Lung (tissue), 12 donors: Measurements from ENCODE around the gene C4orf51. TPM values are rescaled to one million over a fixed set of nuclear protein-coding genes. Genes with fewer than 3 reads are reported as not detected.

Experiments
- ATAC-seq: fragments of 200-7000 bp; cut with Tn5 transposase; one replicate; pipeline ENCODE4 v1.9.1; 2020; ENCODE audit warnings: moderate number of reproducible peaks; ENCODE audit not compliant: insufficient read depth, low FRiP score
- DNase-seq, 3 donors: peaks; one replicate each; pipeline ENCODE4 v3.0.0-alpha.2; 2013 to 2017
- H3K27ac ChIP-seq, 2 donors: one replicate each; pipeline ENCODE4 v1.5.1; 2013; ENCODE audit warnings: mild to moderate bottlenecking in 2 of 2, moderate library complexity in 2 of 2, control low read depth in 1 of 2, inconsistent platforms in 1 of 2, low read depth in 1 of 2, low read length in 1 of 2
- H3K27me3 ChIP-seq, 3 donors: one replicate each; pipeline ENCODE4 v1.5.1; 2013; ENCODE audit warnings: low read length in 2 of 3; ENCODE audit not compliant: control insufficient read depth in 3 of 3, insufficient read depth in 3 of 3
- H3K36me3 ChIP-seq, 4 donors: one replicate each; pipeline ENCODE4 v1.5.1; 2013; ENCODE audit warnings: low read length in 4 of 4, mild to moderate bottlenecking in 1 of 4, moderate library complexity in 1 of 4; ENCODE audit not compliant: control insufficient read depth in 4 of 4, insufficient read depth in 4 of 4
- H3K4me1 ChIP-seq, 5 donors: one replicate each; pipeline ENCODE4 v1.5.1; 2013; ENCODE audit warnings: low read length in 5 of 5, mild to moderate bottlenecking in 2 of 5, moderate library complexity in 1 of 5; ENCODE audit not compliant: control insufficient read depth in 5 of 5, insufficient read depth in 5 of 5
- H3K4me3 ChIP-seq: one replicate; pipeline ENCODE4 v1.5.1; 2013; ENCODE audit warnings: mild to moderate bottlenecking, control low read depth, moderate library complexity
- H3K9ac ChIP-seq, 2 donors: one replicate each; pipeline ENCODE4 v1.5.1; 2013; ENCODE audit warnings: low read length in 2 of 2, control low read depth in 1 of 2; ENCODE audit not compliant: insufficient read depth in 1 of 2
- H3K9me3 ChIP-seq, 4 donors: one replicate each; pipeline ENCODE4 v1.5.1; 2013; ENCODE audit warnings: low read length in 3 of 4, mild to moderate bottlenecking in 1 of 4, moderate library complexity in 1 of 4; ENCODE audit not compliant: control insufficient read depth in 4 of 4, insufficient read depth in 3 of 4
- WGBS, 2 donors: extraction: QIAGEN DNeasy Blood & Tissue Kit; methylation state at CpG; one replicate each; pipeline ENCODE4 v1.1.7; 2013; 5-methylcytosine and 5-hydroxymethylcytosine counted together
- polyA plus RNA-seq, 2 donors: library from polyadenylated mRNA; stranded (reverse); fragments of 200-250 nt; gene quantifications; one replicate each; pipeline ENCODE4 v1.2.1, GENCODE V29; 2013
- total RNA-seq, 2 donors: library from RNA; depleted of rRNA in 1 of 2; stranded (reverse); fragments of >200 nt in 1 of 2; gene quantifications; one replicate each; pipeline ENCODE4 v1.2.1, GENCODE V29; 2014 to 2021
- TF ChIP-seq, protein P1 (sequence below): IDR thresholded peaks from 2 replicates; pipeline ENCODE4 v1.5.1; 2012; ENCODE audit warnings: mild to moderate bottlenecking; ENCODE audit errors: control extremely low read depth, extremely low read depth
- donor health status: control.
- donor health status: control.
- donor health status: Bipolar disorder and iron deficiency.
- donor health status: healthy.
- donor health status: DM: yes; HTN: yes; CAD: no.

C4orf51 gene
- total and polyA plus RNA-seq, 4 donors: not detected

DNA sequence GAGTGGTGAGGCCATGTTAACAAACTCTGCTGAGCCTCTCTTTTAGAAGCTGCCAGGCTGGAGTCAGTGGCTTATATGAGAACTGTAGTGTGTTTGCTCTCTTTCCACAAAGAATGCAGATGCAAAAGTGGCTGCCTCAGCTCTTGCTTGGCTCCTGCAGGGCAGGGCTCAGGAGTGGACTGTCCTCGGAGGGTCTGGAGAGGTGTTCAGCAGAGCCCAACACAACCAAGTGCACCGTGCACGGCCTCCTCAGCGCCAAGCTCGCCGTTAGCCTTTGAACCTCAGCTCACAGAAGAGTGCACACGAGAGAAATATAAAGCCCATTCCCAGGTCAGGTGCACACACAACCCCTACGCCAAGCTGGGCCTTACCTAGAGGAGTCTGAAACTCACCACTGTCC, 82.8 kb downstream of the C4orf51 start:
- 78 to 88% methylated on average over 8 of the region's 8 CpGs for WGBS, 2 donors
- Histone ChIP-seq H3K27ac (no peak overlapping the region), H3K4me1 (no peaks in the 10 kb centered on the region), H3K4me3 (no peak overlapping the region), H3K27me3 (no peaks in the 10 kb centered on the region), H3K36me3 (peaks cover 12 to 44% (median 27%) of the 10 kb centered on the region in 4 donors), H3K9me3 (peaks cover 0 to 3% (median 0%) of the 10 kb centered on the region in 4 donors), H3K9ac (no peak overlapping the region)
- TF ChIP-seq, protein P1, sequence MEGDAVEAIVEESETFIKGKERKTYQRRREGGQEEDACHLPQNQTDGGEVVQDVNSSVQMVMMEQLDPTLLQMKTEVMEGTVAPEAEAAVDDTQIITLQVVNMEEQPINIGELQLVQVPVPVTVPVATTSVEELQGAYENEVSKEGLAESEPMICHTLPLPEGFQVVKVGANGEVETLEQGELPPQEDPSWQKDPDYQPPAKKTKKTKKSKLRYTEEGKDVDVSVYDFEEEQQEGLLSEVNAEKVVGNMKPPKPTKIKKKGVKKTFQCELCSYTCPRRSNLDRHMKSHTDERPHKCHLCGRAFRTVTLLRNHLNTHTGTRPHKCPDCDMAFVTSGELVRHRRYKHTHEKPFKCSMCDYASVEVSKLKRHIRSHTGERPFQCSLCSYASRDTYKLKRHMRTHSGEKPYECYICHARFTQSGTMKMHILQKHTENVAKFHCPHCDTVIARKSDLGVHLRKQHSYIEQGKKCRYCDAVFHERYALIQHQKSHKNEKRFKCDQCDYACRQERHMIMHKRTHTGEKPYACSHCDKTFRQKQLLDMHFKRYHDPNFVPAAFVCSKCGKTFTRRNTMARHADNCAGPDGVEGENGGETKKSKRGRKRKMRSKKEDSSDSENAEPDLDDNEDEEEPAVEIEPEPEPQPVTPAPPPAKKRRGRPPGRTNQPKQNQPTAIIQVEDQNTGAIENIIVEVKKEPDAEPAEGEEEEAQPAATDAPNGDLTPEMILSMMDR: no peak
- ATAC-seq (no peak), DNase-seq (no peak)

DNA sequence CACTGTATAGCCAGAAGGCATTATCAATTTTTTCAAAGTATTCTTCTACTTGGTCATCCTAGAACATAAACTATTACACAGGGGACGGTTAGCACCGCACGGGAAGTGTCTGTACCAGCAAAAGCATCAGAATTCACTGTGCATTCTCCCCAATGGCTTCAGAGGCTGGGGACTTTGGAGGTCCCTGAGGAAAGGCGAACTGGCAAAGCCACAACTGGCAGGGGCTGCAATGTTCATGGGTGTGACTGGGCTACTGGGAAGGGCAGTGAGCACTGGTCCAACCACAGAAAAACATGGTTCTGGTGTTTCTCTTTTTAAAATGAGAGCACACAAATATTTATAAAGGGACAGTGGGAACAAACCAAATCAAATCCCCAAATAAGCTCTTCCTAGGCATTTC, 83.5 kb downstream of the C4orf51 start:
- H3K9ac ChIP-seq: no peak overlapping the region
- DNase-seq (no peak), ATAC-seq (no peak)
- H3K4me1 ChIP-seq: no peaks in the 10 kb centered on the region
- peaks cover 12 to 45% (median 27%) of the 10 kb centered on the region in 4 donors for H3K36me3 ChIP-seq
- H3K4me3 ChIP-seq: no peak overlapping the region
- peaks cover 0 to 3% (median 0%) of the 10 kb centered on the region in 4 donors for H3K9me3 ChIP-seq
- H3K27ac ChIP-seq: no peak overlapping the region
- TF ChIP-seq, protein P1: no peak
- H3K27me3 ChIP-seq: no peaks in the 10 kb centered on the region
- 96 to 97% methylated on average over 4 of the region's 4 CpGs for WGBS, 2 donors

DNA sequence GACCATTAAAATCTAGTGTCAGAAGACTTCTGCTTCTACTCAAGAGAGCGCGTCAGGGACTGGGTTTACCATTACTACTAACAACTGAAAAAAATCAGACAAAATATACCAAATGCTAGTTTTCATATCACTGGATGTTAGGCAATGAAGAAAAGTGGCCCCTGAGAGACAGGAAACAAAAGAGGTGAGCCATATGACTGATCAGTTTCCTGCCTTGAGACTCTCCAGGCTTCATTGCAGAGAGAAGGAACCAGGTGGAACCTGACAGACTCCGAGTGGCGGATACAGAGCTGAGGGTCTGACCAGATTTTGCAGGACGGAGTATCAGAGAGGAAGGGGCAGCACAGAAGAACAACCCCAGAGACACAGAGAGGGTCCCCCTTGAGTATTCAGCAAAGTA, 86.3 kb downstream of the C4orf51 start:
- WGBS, 2 donors: 97% methylated on average over 5 of the region's 5 CpGs
- ATAC-seq: no peak
- Histone ChIP-seq H3K4me3 (no peak overlapping the region), H3K9me3 (peaks cover 0 to 3% (median 0%) of the 10 kb centered on the region in 4 donors), H3K4me1 (peaks cover 0 to 1% (median 0%) of the 10 kb centered on the region in 5 donors), H3K27ac (no peak overlapping the region), H3K9ac (no peak overlapping the region), H3K36me3 (peaks cover 5 to 38% (median 18%) of the 10 kb centered on the region in 4 donors), H3K27me3 (no peaks in the 10 kb centered on the region)
- TF ChIP-seq, protein P1: no peak
- DNase-seq: no peak

DNA sequence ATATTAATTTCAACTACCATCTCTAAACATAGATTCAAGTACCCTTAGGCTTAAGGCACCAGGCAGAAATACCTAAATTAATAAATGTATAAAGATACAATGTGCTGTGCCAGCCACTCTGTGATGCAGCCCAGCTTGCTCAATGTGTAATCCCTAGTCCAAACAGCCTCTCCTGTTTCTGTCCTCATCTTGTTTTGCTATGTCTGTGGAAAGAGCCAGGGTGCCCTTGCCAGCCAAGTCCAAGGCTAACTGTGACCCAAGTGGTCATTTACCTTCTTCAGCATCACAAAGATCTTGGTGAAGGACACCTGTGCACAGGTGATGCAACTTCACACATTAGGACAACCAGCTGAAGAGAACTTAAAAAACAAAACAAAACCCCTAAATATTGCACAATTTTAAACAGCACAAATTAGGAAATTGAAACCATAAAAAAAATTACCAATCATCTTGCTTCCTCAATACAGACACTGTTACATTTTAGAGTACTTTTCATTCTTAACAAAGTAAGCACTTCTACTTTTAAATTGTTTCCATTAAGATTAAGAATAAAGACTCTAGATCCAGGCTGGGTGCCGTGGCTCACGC, 89.6 kb downstream of the C4orf51 start:
- H3K36me3 ChIP-seq: peaks cover 8 to 33% (median 19%) of the 10 kb centered on the region in 4 donors
- no peak for DNase-seq
- no peaks in the 10 kb centered on the region for H3K27me3 ChIP-seq
- no peak overlapping the region for H3K9ac ChIP-seq
- peaks cover 0 to 3% (median 0%) of the 10 kb centered on the region in 4 donors for H3K9me3 ChIP-seq
- H3K4me3 ChIP-seq: no peak overlapping the region
- peaks cover 0 to 1% (median 0%) of the 10 kb centered on the region in 5 donors for H3K4me1 ChIP-seq
- H3K27ac ChIP-seq: no peak overlapping the region
- ATAC-seq: no peak
- TF ChIP-seq, protein P1: no peak
- WGBS, 2 donors: 52% methylated on average over 2 of the region's 2 CpGs
